Neural cell (in vitro differentiated cells): ENCODE results near the gene LEMD2. TPM values are rescaled to one million over a fixed set of nuclear protein-coding genes. Genes with fewer than 3 reads are reported as not detected.
A peak's percentile ranks its signal among the peaks of the same experiment; 100 is the strongest.

Experiments used
- H2AFZ ChIP-seq: fragments of 200-600, 300-800 bp; sonication (generic), shearing (Covaris generic); 2 replicates; pipeline ENCODE4 v1.6.0; 2014; ENCODE audit warnings: low read depth, mild to moderate bottlenecking, antibody characterized with exemption, low read length, moderate library complexity
- H3F3A ChIP-seq: fragments of 200-600 bp; shearing (Covaris generic); 2 replicates; pipeline ENCODE4 v1.6.1; 2016; ENCODE audit warnings: mild to moderate bottlenecking, moderate library complexity, mixed read lengths, antibody characterized with exemption, low read length; ENCODE audit not compliant: insufficient read depth, poor library complexity, severe bottlenecking
- H3K27ac ChIP-seq: fragments of 200-600, 300-800 bp; sonication (generic), shearing (Covaris generic); 2 replicates; pipeline ENCODE4 v1.5.1; 2014; ENCODE audit warnings: mild to moderate bottlenecking, low read length, moderate library complexity
- H3K27me3 ChIP-seq: fragments of 300-800, 200-600 bp; sonication (generic), shearing (Covaris generic); 2 replicates; pipeline ENCODE4 v1.6.0; 2014; ENCODE audit warnings: mild to moderate bottlenecking, low read depth, low read length, moderate library complexity; ENCODE audit not compliant: insufficient read depth
- H3K36me3 ChIP-seq: fragments of 300-800, 200-600 bp; sonication (generic), shearing (Covaris generic); 2 replicates; pipeline ENCODE4 v1.5.1; 2014; ENCODE audit warnings: mild to moderate bottlenecking, antibody characterized with exemption, low read length, moderate library complexity; ENCODE audit not compliant: insufficient read depth
- H3K4me2 ChIP-seq: fragments of 300-800, 200-600 bp; sonication (generic), shearing (Covaris generic); 2 replicates; pipeline ENCODE4 v1.6.0; 2014; ENCODE audit warnings: mild to moderate bottlenecking, low read length
- H3K4me3 ChIP-seq: fragments of 300-800, 200-600 bp; sonication (generic), shearing (Covaris generic); 2 replicates; pipeline ENCODE4 v1.5.1; 2014; ENCODE audit warnings: mild to moderate bottlenecking, low read length, moderate library complexity
- H3K79me2 ChIP-seq: fragments of 200-600 bp; shearing (Covaris generic); replicated peaks from 2 replicates; pipeline ENCODE4 v1.6.0; 2014; ENCODE audit warnings: mild to moderate bottlenecking, low read length, moderate library complexity; ENCODE audit not compliant: insufficient read depth
- H3K9ac ChIP-seq: fragments of 300-800, 200-600 bp; sonication (generic), shearing (Covaris generic); 2 replicates; pipeline ENCODE4 v1.6.1; 2016; ENCODE audit warnings: mild to moderate bottlenecking, low read length, mixed read lengths
- H3K9me2 ChIP-seq: fragments of 200-600 bp; shearing (Covaris generic); 2 replicates; pipeline ENCODE4 v1.6.1; 2016; ENCODE audit warnings: mild to moderate bottlenecking, low read length, mixed read lengths; ENCODE audit not compliant: insufficient read depth
- H3K9me3 ChIP-seq: fragments of 200-600, 300-800 bp; sonication (generic), shearing (Covaris generic); 2 replicates; pipeline ENCODE4 v1.6.1; 2016; ENCODE audit warnings: mild to moderate bottlenecking, mixed run types, low read length, moderate library complexity, mixed read lengths
- H4K20me1 ChIP-seq: fragments of 200-600 bp; shearing (Covaris generic); 2 replicates; pipeline ENCODE4 v1.6.1; 2016; ENCODE audit warnings: mild to moderate bottlenecking, mixed run types; ENCODE audit not compliant: insufficient read depth
- EP300 ChIP-seq: fragments of 450-650 bp; conservative IDR thresholded peaks from 2 replicates; pipeline ENCODE4 v1.6.1; 2014; ENCODE audit warnings: antibody characterized with exemption, mild to moderate bottlenecking, moderate library complexity; ENCODE audit not compliant: poor library complexity, severe bottlenecking
- EZH2 ChIP-seq: fragments of 200-600, 300-800 bp; shearing (Covaris generic), sonication (generic); IDR thresholded peaks from 2 replicates; pipeline ENCODE4 v1.6.1; 2014; ENCODE audit warnings: antibody characterized with exemption, low read length, borderline replicate concordance, mild to moderate bottlenecking; ENCODE audit not compliant: insufficient read depth, poor library complexity, severe bottlenecking
- MXI1 ChIP-seq: fragments of 450-650 bp; conservative IDR thresholded peaks from 2 replicates; pipeline ENCODE4 v1.6.1; 2014; ENCODE audit warnings: antibody characterized with exemption, mild to moderate bottlenecking; ENCODE audit not compliant: poor library complexity, severe bottlenecking
- POLR2AphosphoS5 ChIP-seq: IDR thresholded peaks from 2 replicates; pipeline ENCODE4 v1.6.1; 2012
- RAD21 ChIP-seq: fragments of 450-650 bp; conservative IDR thresholded peaks from 2 replicates; pipeline ENCODE4 v1.6.1; 2014; ENCODE audit warnings: antibody characterized with exemption, mild to moderate bottlenecking, moderate library complexity
- SMC3 ChIP-seq: fragments of 450-650 bp; conservative IDR thresholded peaks from 2 replicates; pipeline ENCODE4 v1.6.1; 2014; ENCODE audit warnings: antibody characterized with exemption, mild to moderate bottlenecking, moderate library complexity; ENCODE audit not compliant: poor library complexity
- TAF1 ChIP-seq: IDR thresholded peaks from 2 replicates; pipeline ENCODE4 v1.6.1; 2012; ENCODE audit warnings: low read depth
- polyA plus RNA-seq: library from polyadenylated mRNA; depleted of rRNA; stranded (reverse); fragments of >200 nt; gene quantifications from 2 replicates; pipeline ENCODE4 v1.2.3, GENCODE V29; 2014
- TF ChIP-seq, protein P1 (sequence below): IDR thresholded peaks from 2 replicates; pipeline ENCODE4 v1.6.1; 2012; ENCODE audit warnings: borderline replicate concordance
- TF ChIP-seq, protein P2 (sequence below): fragments of 450-650 bp; IDR thresholded peaks from 2 replicates; pipeline ENCODE4 v1.5.1; 2014; ENCODE audit warnings: antibody characterized with exemption, mild to moderate bottlenecking, moderate library complexity; ENCODE audit not compliant: poor library complexity, severe bottlenecking

LEMD2 gene
- polyA plus RNA-seq, 1 donor from 2014 or later, result 84.6 TPM

DNA sequence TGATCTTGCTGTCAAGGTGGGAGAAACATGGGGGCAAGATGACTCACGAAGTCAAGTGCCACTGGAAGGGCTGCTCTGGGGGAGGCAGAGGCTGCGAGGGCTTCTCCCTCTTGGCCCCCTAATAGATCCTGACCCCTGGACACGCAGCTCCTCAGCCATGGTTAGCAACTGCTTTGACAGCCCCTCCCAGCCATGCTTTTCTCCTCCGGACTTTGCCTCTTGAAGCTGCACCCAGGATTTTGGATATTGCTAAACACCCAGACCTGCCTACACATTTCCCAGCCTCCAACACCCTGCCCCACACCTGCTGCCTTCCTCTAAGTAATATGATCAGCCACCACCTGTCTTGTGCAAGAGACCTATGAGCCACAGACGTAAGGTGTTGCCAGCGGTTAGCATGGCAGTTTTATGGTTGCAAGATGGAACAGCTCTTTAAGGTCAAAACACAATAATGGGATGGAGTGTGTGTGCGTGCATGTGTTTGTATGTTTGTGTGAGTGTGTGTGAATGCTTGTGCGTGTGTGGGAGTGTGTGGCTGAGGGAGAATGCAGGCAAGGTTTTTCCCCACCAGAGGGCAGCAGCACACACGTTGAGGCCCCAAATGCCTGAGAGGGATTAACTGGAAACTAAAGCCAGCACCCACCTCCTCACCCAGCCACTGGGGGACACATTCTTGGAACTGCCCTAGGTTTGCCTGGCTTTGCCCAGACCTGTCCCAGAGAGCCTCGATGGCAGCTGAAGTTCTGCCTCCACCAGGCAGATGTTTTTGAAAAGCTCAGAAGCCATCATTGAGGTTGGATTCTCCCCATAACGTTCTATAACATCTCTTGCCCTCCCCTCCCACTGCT is 44.7 kb downstream of the LEMD2 start:
- Histone ChIP-seq H3K9ac (no peak overlapping the region), H3K36me3 (no peaks in the 10 kb centered on the region), H3K27ac (no peak overlapping the region), H3K9me2 (no peaks in the 10 kb centered on the region), H3K27me3 (no peaks in the 10 kb centered on the region), H3K4me3 (no peak overlapping the region), H4K20me1 (no peaks in the 10 kb centered on the region), H3K9me3 (no peaks in the 10 kb centered on the region), H3F3A (no peaks in the 10 kb centered on the region), H2AFZ (no peak overlapping the region), H3K4me2 (no peak overlapping the region), H3K79me2 (no peaks in the 10 kb centered on the region)
- TF ChIP-seq, protein P1, sequence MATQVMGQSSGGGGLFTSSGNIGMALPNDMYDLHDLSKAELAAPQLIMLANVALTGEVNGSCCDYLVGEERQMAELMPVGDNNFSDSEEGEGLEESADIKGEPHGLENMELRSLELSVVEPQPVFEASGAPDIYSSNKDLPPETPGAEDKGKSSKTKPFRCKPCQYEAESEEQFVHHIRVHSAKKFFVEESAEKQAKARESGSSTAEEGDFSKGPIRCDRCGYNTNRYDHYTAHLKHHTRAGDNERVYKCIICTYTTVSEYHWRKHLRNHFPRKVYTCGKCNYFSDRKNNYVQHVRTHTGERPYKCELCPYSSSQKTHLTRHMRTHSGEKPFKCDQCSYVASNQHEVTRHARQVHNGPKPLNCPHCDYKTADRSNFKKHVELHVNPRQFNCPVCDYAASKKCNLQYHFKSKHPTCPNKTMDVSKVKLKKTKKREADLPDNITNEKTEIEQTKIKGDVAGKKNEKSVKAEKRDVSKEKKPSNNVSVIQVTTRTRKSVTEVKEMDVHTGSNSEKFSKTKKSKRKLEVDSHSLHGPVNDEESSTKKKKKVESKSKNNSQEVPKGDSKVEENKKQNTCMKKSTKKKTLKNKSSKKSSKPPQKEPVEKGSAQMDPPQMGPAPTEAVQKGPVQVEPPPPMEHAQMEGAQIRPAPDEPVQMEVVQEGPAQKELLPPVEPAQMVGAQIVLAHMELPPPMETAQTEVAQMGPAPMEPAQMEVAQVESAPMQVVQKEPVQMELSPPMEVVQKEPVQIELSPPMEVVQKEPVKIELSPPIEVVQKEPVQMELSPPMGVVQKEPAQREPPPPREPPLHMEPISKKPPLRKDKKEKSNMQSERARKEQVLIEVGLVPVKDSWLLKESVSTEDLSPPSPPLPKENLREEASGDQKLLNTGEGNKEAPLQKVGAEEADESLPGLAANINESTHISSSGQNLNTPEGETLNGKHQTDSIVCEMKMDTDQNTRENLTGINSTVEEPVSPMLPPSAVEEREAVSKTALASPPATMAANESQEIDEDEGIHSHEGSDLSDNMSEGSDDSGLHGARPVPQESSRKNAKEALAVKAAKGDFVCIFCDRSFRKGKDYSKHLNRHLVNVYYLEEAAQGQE, result no peak
- TF ChIP-seq POLR2AphosphoS5 (no peak), MXI1 (no peak), EP300 (no peak), RAD21 (peak; percentile 92), SMC3 (peak; percentile 98), EZH2 (no peak), TAF1 (no peak)
- TF ChIP-seq, protein P2, sequence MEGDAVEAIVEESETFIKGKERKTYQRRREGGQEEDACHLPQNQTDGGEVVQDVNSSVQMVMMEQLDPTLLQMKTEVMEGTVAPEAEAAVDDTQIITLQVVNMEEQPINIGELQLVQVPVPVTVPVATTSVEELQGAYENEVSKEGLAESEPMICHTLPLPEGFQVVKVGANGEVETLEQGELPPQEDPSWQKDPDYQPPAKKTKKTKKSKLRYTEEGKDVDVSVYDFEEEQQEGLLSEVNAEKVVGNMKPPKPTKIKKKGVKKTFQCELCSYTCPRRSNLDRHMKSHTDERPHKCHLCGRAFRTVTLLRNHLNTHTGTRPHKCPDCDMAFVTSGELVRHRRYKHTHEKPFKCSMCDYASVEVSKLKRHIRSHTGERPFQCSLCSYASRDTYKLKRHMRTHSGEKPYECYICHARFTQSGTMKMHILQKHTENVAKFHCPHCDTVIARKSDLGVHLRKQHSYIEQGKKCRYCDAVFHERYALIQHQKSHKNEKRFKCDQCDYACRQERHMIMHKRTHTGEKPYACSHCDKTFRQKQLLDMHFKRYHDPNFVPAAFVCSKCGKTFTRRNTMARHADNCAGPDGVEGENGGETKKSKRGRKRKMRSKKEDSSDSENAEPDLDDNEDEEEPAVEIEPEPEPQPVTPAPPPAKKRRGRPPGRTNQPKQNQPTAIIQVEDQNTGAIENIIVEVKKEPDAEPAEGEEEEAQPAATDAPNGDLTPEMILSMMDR, result peak; percentile 96

DNA sequence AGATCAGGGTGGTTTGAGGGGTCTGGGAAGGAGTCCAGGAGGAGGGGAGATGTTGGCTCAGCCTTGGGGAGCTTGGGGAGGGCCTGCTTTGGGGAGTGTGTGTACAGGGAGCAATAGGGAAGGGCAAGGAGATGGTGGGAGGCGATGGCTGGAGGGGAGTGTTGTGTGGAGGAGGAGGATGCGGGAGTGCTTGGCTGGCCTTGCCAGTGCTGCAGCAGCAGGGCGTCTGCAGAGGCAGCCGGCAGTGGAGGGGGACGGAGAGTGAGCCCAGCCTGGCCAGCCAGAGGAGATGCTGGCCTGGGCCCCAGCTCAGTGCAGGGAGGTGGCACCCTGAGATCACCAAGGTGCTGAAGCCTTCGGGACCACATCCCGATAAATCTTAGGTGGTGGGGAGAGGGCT is 46.1 kb downstream of the LEMD2 start:
- no peak for TF ChIP-seq POLR2AphosphoS5
- TF ChIP-seq TAF1, result no peak
- TF ChIP-seq, protein P2, result no peak
- TF ChIP-seq, protein P1, result no peak
- no peak for TF ChIP-seq MXI1
- TF ChIP-seq SMC3, result no peak
- TF ChIP-seq RAD21, result no peak
- Histone ChIP-seq H3K9ac (no peak overlapping the region), H3K27me3 (no peaks in the 10 kb centered on the region), H3K9me3 (no peaks in the 10 kb centered on the region), H3K36me3 (no peaks in the 10 kb centered on the region), H3K4me3 (no peak overlapping the region), H3K27ac (no peak overlapping the region), H4K20me1 (no peaks in the 10 kb centered on the region), H3K9me2 (no peaks in the 10 kb centered on the region), H3K79me2 (no peaks in the 10 kb centered on the region), H3F3A (no peaks in the 10 kb centered on the region), H3K4me2 (no peak overlapping the region), H2AFZ (no peak overlapping the region)
